MM.1S (cell line): ENCODE data around the gene MTMR2.

ENCODE experiments used
- DNase-seq: peaks from one replicate; pipeline ENCODE4 v3.0.0-alpha.2; 2015
- H2AFZ ChIP-seq: fragments of 300-600 bp; sonication (generic); 2 replicates; pipeline ENCODE4 v1.6.0; 2016; ENCODE audit warnings: antibody characterized with exemption, low read length
- H3F3A ChIP-seq: fragments of 300-600 bp; sonication (generic); 2 replicates; pipeline ENCODE4 v1.6.1; 2016; ENCODE audit warnings: mild to moderate bottlenecking, antibody characterized with exemption, low read length, moderate library complexity, mixed read lengths; ENCODE audit not compliant: insufficient read depth
- H3K27ac ChIP-seq: fragments of 300-600 bp; sonication (generic); 2 replicates; pipeline ENCODE4 v1.5.1; 2016; ENCODE audit warnings: mild to moderate bottlenecking, low read length
- H3K27me3 ChIP-seq: fragments of 300-600 bp; sonication (generic); replicated peaks from 2 replicates; pipeline ENCODE4 v1.6.0; 2016; ENCODE audit warnings: low read length; ENCODE audit not compliant: insufficient read depth
- H3K36me3 ChIP-seq: fragments of 300-600 bp; sonication (generic); replicated peaks from 2 replicates; pipeline ENCODE4 v1.6.1; 2016; ENCODE audit warnings: mild to moderate bottlenecking, low read length, mixed read lengths; ENCODE audit not compliant: insufficient read depth
- H3K4me1 ChIP-seq: fragments of 300-600 bp; sonication (generic); 2 replicates; pipeline ENCODE4 v1.6.1; 2016; ENCODE audit warnings: low read length, mixed read lengths
- H3K4me2 ChIP-seq: fragments of 300-600 bp; sonication (generic); 2 replicates; pipeline ENCODE4 v1.6.0; 2016; ENCODE audit warnings: low read depth, low read length
- H3K4me3 ChIP-seq: fragments of 300-600 bp; sonication (generic); 2 replicates; pipeline ENCODE4 v1.5.1; 2016; ENCODE audit warnings: low read length, mixed read lengths
- H3K79me2 ChIP-seq: fragments of 300-600 bp; sonication (generic); 2 replicates; pipeline ENCODE4 v1.6.1; 2016; ENCODE audit warnings: mixed run types, low read length, mixed read lengths
- H3K9ac ChIP-seq: fragments of 300-600 bp; sonication (generic); 2 replicates; pipeline ENCODE4 v1.6.1; 2016; ENCODE audit warnings: low read length, mixed read lengths
- H3K9me2 ChIP-seq: fragments of 300-600 bp; sonication (generic); replicated peaks from 2 replicates; pipeline ENCODE4 v1.6.1; 2016; ENCODE audit warnings: mild to moderate bottlenecking, low read length, mixed read lengths; ENCODE audit not compliant: insufficient read depth
- H3K9me3 ChIP-seq: fragments of 300-600 bp; sonication (generic); replicated peaks from 2 replicates; pipeline ENCODE4 v1.6.1; 2016; ENCODE audit warnings: mild to moderate bottlenecking, low read length, mixed read lengths; ENCODE audit not compliant: insufficient read depth
- H4K20me1 ChIP-seq: fragments of 300-600 bp; sonication (generic); 2 replicates; pipeline ENCODE4 v1.6.1; 2016; ENCODE audit warnings: mild to moderate bottlenecking, low read length, moderate library complexity, mixed read lengths; ENCODE audit not compliant: insufficient read depth
- CTCF ChIP-seq: fragments of 300-600 bp; sonication (generic); IDR thresholded peaks from 2 replicates; pipeline ENCODE4 v1.5.1; 2016; ENCODE audit warnings: antibody characterized with exemption, low read length, mixed read lengths
- EZH2 ChIP-seq: fragments of 300-600 bp; sonication (generic); optimal IDR thresholded peaks from 2 replicates; pipeline ENCODE3; 2017; ENCODE audit warnings: low read depth, mild to moderate bottlenecking, antibody characterized with exemption, low read length, mixed read lengths
- EZH2phosphoT487 ChIP-seq: fragments of 300-600 bp; sonication (generic); IDR thresholded peaks from 2 replicates; pipeline ENCODE4 v1.6.1; 2018; ENCODE audit warnings: antibody characterized with exemption, low read length

The MTMR2 gene

GRCh38 chr11:95924414-95924760 is 480 bp upstream of the MTMR2 start:
- H3K27me3 ChIP-seq: no peaks in the 10 kb centered on the region
- H3K4me1 ChIP-seq: 0 out of 2 replicates have a peak, but pooled peaks cover 9% of the 10 kb centered on the region
- no peaks in the 10 kb centered on the region for H4K20me1 ChIP-seq
- TF ChIP-seq EZH2phosphoT487 (no peak), CTCF (no peak)
- H3K36me3 ChIP-seq: no peaks in the 10 kb centered on the region
- peak overlapping the region; percentile 85 for H3K4me2 ChIP-seq
- H3K9me3 ChIP-seq: no peaks in the 10 kb centered on the region
- H3K79me2 ChIP-seq: peaks cover 3% of the 10 kb centered on the region; the same call in 1 of the 2 replicates
- no peaks in the 10 kb centered on the region for H3K9me2 ChIP-seq
- no peak for DNase-seq
- peak overlapping the region; percentile 99 for H3K4me3 ChIP-seq
- peak overlapping the region; percentile 100 for H2AFZ ChIP-seq
- peak overlapping the region; percentile 50; the same call in 1 of the 2 replicates for H3K27ac ChIP-seq
- H3K9ac ChIP-seq: peak overlapping the region; percentile 84
- peaks cover 21% of the 10 kb centered on the region for H3F3A ChIP-seq

GRCh38 chr11:95923439-95923727 is 524 bp downstream of the MTMR2 start:
- Histone ChIP-seq H3K4me1 (0 out of 2 replicates have a peak, but pooled peaks cover 9% of the 10 kb centered on the region), H3K9me2 (no peaks in the 10 kb centered on the region), H3K9me3 (no peaks in the 10 kb centered on the region), H2AFZ (peak overlapping the region; percentile 100), H3K27ac (peak overlapping the region; percentile 50; the same call in 1 of the 2 replicates), H3K79me2 (peaks cover 7% of the 10 kb centered on the region; the same call in 1 of the 2 replicates), H3K27me3 (no peaks in the 10 kb centered on the region), H3K36me3 (no peaks in the 10 kb centered on the region), H3K4me3 (peak overlapping the region; percentile 99), H3K9ac (peak overlapping the region; percentile 84), H3K4me2 (peak overlapping the region; percentile 85), H4K20me1 (no peaks in the 10 kb centered on the region), H3F3A (peaks cover 21% of the 10 kb centered on the region)
- DNase-seq: no peak
- no peak for TF ChIP-seq EZH2
- TF ChIP-seq EZH2phosphoT487: no peak
- no peak for TF ChIP-seq CTCF

DNA sequence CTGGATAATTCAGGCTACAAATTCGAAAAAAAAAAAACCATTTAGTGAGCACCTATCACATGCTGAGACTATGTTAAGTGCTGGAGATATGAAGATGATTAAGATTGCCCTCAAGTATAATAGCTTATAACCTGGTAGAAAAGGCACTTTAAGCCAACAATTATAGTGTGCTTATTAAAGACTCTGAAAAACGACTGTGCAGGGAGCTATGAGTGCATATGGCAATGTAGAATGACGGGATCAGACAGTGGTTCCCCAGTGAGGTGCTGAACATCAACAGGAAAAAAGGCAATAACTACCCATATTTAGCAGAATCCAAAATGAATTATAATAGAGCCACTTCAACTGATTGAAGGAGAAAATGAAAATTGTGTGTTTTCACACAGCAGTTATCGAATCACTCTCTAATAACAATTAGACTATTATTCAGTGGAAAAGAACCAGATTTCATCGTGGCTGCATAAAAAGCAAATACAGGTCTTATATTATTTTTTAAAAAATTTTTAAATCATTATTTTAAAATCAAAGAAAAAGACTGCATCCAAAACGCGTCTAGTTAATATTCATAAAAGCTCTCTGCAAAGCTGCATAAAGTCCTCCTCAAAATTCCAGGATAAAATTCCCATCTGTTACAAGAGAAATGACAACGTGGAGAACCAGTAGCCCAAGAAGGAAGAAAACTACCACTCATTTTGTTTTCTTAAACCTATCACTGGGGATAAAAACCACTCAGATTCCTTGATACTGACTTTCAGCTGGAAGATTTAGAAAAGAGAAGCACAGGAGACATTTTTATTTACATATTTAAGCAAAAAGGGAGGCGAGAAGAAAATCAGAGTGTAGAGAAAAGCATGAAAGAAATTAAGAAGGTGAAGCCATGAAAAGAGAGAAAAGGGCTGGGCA is 1.1 kb downstream of the MTMR2 start:
- Histone ChIP-seq H3K27me3 (no peaks in the 10 kb centered on the region), H3F3A (peaks cover 21% of the 10 kb centered on the region), H2AFZ (peak overlapping the region; percentile 100), H3K4me2 (peak overlapping the region; percentile 85), H3K9me2 (no peaks in the 10 kb centered on the region), H3K4me3 (peak overlapping the region; percentile 99), H3K36me3 (no peaks in the 10 kb centered on the region), H3K79me2 (peaks cover 7% of the 10 kb centered on the region; the same call in 1 of the 2 replicates), H4K20me1 (no peaks in the 10 kb centered on the region), H3K27ac (no peak overlapping the region), H3K9me3 (no peaks in the 10 kb centered on the region), H3K4me1 (0 out of 2 replicates have a peak, but pooled peaks cover 9% of the 10 kb centered on the region), H3K9ac (peak overlapping the region; percentile 84; the same call in 1 of the 2 replicates)
- TF ChIP-seq EZH2: no peak
- DNase-seq: no peak

DNA sequence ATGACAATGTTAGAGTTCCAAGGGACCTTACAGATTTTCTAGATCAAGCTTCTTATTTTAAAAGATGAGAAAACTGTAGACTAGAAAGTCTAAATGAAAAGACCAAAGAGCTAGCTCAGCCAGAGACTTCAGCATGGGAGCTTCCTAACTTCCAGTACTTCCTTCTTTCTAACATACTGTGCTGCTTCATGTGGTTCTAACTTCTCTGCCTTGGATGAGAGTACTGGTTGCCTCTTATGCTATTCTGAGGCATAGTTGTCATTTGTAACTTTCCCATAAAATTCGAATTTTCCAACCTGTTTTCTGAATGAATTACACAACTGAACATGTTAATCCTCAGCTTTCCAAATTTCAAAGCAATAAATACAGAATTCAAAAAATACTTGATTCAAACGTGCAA is 1.8 kb downstream of the MTMR2 start:
- H3K79me2 ChIP-seq: peaks cover 7% of the 10 kb centered on the region; the same call in 1 of the 2 replicates
- TF ChIP-seq EZH2: no peak
- TF ChIP-seq EZH2phosphoT487: no peak
- TF ChIP-seq CTCF: no peak

More for the DNA sequence above, 1.8 kb downstream of the MTMR2 start:
- H3K9me3 ChIP-seq: no peaks in the 10 kb centered on the region
- H3K4me3 ChIP-seq: no peak overlapping the region
- 0 out of 2 replicates have a peak, but pooled peaks cover 9% of the 10 kb centered on the region for H3K4me1 ChIP-seq
- no peak for DNase-seq
- H4K20me1 ChIP-seq: no peaks in the 10 kb centered on the region
- no peaks in the 10 kb centered on the region for H3K27me3 ChIP-seq
- H3K36me3 ChIP-seq: no peaks in the 10 kb centered on the region
- H3K27ac ChIP-seq: no peak overlapping the region
- H3K9ac ChIP-seq: no peak overlapping the region
- no peaks in the 10 kb centered on the region for H3K9me2 ChIP-seq
- H3K4me2 ChIP-seq: no peak overlapping the region
- H2AFZ ChIP-seq: no peak overlapping the region
- H3F3A ChIP-seq: peaks cover 21% of the 10 kb centered on the region
